Posterior vena cava (tissue), 2 donors: Measurements from ENCODE around the gene DARS1. TPM values are rescaled to one million over a fixed set of nuclear protein-coding genes. Genes with fewer than 3 reads are reported as not detected.
"Not testable (repeated sequence)": the region's sequence is repeated elsewhere in the genome, so short reads cannot be mapped to it uniquely, and the experiment has no call there.

ENCODE experiments used
- DNase-seq: peaks from one replicate; pipeline ENCODE4 v3.0.0-alpha.2; 2020; ENCODE audit warnings: low spot score
- intact Hi-C, 2 donors: fragments of 100-400 bp; cut with DNase I; formaldehyde crosslinking; loops; one replicate each; pipeline versions ENCODE4 v1.14.1 to v1.14.2; 2022 to 2023
- total RNA-seq, 2 donors: library from RNA; stranded (reverse); fragmentation: NEBNext Ultra II Directional; extraction: Animal tissue kit (Norgen Biotek cat#: 25700); gene quantifications; one replicate each; pipeline ENCODE4 v1.2.1, GENCODE V29; 2021
- donor health status: DM: yes; HTN: yes; CAD: no.
- donor health status: DM: yes; HTN: yes; CAD: no.

DARS1 gene
- total RNA-seq, 2 donors from 2014 or later: 52.7 to 85.2 TPM

- intact Hi-C loops: loop anchor here in 1 of 2 donors (10.0 kb wide), 1 partner anchor 1791 kb away; no protein-coding TSS in a partner anchor
- DNase-seq: no peak
Observed at GRCh38 chr2:135994281-135994680, 8.9 kb upstream of the DARS1 start.

GRCh38 chr2:135993421-135993820, 8.0 kb upstream of the DARS1 start:
- no peak for DNase-seq
- intact Hi-C loops: loop anchor here in 1 of 2 donors (10.0 kb wide), 1 partner anchor 1791 kb away; no protein-coding TSS in a partner anchor

DNA sequence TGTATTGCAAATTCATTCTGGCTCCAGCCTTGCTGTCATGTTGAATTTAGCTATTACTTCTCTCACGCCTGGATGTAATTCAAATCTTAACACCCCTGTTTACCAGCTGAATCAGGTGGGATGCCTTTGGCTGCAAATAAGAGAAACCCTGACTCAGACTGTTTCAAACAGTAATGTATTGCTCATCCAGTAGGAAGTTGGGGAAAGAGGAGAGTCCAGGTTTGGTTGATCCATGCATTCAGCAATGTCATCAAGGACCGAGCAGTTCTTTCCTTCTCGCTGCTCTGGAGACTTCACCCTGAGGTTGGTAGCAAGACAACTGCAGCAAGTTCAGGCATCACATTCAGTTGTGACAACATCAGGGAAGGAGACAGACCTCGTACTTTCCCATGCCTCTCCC, 6.4 kb upstream of the DARS1 start:
- intact Hi-C loops: loop anchor here in 1 of 2 donors (10.0 kb wide), 1 partner anchor 1793 kb away; no protein-coding TSS in a partner anchor
- DNase-seq: no peak

DNA sequence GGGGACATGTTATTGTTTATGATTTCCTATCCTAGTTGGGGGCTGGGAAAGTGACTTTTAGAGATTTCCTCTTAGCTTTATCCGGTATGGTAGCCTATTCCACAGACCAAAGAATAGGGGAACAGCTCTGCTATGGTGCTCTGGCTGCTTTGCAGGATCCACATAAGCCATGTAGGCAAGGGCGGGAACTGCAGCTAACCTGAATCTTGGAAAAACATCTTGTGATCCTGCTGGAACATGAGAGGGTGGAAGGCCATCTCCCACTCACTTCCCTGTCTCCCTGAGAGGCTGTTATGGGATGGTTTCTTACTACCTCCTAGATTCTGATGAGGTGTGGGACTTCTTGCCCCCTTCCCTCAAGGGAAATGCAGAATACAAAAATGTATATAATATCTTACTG, 2.0 kb upstream of the DARS1 start:
- no peak for DNase-seq
- intact Hi-C loops: no loop called here

- no peak for DNase-seq
- intact Hi-C loops: no loop called here
Observed at GRCh38 chr2:135986507-135986906, 1.1 kb upstream of the DARS1 start.

- DNase-seq: no peak
Observed at GRCh38 chr2:135985826-135986393, 484 bp upstream of the DARS1 start.

GRCh38 chr2:135984199-135985017, 1.0 kb downstream of the DARS1 start:
- intact Hi-C loops: no loop called here

More at GRCh38 chr2:135985826-135986393, 484 bp upstream of the DARS1 start:
- intact Hi-C loops: no loop called here

DNA sequence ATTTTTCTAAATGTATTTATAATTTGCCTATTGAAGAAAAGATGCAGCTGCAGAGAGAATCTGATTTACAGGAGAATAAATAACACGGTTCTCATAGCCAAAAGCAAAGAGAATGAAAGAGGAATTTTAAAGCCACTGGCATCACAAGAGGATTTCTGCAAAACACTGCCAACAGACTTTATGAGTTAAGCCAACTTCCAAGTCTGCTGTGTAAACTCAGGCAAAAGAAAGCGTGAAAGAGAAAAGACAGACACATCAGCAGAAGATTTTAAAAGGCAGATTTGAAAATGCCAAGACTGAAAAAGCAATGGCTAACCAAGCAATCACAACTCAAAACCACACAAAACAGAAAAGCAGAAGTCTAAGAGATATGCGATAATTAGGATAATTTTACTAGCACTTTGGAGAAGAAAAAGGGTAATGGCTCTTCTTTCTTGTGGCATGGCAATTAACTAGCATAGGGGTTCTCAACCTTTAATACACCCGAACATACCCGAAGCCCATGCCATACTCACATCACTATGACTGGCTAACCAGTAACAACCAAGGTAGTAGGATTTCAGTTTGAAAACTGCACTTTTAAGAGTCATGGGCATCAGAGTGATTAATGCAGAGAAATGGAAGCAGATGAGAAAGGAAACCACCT, 4.9 kb downstream of the DARS1 start:
- intact Hi-C loops: no loop called here

More at GRCh38 chr2:135984199-135985017, 1.0 kb downstream of the DARS1 start:
- DNase-seq: no peak

GRCh38 chr2:135975702-135976101, 9.7 kb downstream of the DARS1 start:
- intact Hi-C loops: no loop called here
- DNase-seq: no peak

More for the DNA sequence above, 4.9 kb downstream of the DARS1 start:
- no peak for DNase-seq

GRCh38 chr2:135974036-135974435, 11.4 kb downstream of the DARS1 start:
- DNase-seq: no peak
- intact Hi-C loops: no loop called here

DNA sequence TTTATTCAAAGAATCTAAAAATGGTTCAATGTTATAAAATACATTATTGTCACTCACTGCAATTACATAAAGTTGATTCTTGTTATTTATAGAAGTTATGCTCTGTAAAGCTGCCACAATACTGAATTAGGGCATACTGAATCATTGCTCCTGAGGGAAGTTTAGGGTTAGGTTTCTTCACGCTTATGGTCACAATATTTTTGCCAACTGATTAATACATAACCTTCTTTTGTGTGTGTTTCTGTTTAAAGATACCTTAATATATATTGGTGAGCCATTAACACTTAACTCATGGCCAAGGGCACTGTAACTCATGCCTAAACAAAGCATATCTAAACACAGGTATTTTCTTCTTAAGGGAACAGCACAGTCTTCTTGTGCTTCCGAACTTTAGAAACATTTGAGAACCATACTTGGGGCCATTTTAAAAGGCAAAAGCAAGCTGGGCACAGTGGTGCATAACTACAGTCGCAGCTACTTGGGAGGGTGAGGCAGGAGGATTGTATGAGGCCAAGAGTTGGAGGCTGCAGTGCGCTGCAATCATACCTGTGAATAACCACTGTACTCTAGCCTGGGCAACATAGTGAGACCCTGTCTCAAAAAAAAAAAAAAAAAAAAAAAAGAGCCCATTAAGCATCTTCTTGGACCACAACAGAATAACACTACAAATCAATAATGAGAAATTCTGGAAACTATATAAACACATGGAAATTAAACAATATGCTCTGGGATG, 15.6 kb downstream of the DARS1 start:
- intact Hi-C loops: no loop called here
- DNase-seq: no peak

- intact Hi-C loops: no loop called here
- DNase-seq: no peak
Observed at GRCh38 chr2:135965756-135966155, 19.7 kb downstream of the DARS1 start.

DNA sequence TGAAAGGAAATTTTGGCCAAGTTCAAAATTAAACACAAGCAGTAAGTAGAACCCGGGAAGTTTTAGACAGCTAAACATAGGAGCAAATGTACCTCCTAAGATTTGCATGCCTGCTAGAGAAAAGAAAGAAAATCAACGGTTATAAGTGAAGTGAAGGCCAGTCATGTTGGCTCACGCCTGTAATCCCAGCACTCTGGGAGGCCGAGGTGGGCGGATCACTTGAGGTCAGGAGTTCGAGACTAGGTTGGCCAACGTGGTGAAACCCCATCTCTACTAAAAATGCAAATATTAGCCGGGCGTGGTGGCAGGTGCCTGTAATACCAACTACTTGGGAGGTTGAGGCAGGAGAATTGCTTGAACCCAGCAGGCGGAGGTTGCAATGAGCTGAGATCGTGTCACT, 21.0 kb downstream of the DARS1 start:
- intact Hi-C loops, DNase-seq: not testable (repeated sequence)

DNA sequence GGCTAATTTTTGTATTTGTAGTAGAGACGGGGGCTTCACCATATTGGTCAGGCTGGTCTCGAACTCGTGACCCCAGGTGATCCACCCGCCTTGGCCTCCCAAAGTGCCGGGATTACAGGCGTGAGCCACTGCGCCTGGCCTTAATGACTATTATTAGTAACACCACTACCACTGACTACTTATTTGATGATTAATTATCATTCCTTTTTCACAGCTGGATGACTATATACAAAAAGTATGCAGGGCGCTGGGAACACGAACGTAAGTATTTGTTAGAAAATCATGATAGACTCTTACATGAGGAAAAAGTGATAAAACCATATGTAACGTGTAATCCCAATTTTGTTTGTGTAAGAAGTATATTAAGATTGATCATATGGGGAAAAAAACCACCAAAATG, 21.6 kb downstream of the DARS1 start:
- no peak for DNase-seq
- intact Hi-C loops: no loop called here

DNA sequence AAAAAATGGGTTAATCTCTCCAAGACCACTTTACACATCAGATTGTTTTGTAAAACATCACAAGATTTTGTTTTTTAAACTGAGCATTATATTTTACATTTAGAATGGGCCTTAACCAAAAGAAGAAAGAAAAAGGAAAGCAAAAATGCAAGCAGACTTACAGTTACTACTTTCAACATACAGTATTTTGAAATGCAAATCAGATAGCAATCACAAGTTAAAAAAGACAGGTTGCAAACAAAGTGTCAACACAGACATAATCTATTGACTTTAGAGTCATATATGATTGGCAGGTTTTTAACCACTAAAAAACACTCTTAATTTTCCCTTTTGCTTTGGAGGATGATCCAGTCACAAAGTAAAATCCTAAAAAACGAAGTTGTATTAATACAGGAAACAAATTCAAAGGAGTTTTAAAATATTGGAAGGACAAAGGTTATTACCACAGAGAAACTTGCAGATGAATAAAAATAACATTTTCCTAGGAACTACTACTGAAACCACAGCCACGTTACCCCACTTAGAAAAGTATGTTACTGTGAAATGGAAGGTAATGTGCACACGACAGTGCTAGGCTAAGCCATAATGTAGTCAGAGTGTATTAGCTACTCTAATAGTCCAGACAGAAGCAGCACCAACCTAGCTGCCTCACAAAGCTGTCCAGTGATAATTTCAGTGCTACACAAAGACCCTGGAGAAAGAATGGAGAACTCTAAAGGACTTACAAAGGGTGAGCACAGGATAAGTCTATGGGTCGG, 22.9 kb downstream of the DARS1 start:
- intact Hi-C loops: no loop called here

DNA sequence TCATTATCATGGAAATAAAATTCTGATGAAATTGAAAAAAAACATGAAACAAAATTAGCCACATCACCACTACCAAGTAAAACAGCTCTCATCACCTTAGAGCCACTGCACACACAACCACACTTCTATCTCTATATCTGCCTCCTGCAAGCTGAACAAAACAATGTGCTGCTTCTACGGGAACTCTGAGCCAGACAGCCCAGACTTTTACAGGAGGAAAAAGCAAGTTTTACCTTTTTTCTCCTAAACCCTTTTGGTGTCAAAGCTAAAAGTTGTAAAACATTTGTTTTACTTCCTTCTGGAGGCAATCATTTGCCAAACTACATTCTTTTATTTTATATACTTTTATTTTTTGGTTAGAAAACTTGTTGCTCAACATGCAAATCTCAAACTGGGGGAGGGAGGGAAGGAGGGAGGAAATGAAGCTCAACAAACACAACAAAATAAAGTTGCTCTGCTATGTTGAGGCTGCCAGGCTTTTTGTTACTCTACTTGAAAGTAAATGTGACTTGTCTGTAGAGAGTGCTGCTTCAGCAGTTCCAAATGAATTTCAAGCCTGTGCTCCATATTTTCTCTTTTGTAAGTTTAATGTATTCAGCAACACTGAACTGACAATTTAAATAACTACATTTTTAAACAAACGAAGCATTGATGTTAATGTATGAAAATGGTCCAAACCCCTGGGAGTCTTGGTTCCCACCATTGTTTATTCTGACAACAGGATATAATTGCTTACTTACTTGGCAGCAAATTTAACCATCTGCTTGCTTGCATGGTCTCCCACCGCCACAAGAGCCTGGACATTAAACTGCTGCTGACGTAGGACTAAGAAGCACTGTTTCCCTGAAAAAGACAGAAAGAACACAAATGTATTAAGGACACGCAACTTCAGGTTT, 24.5 kb downstream of the DARS1 start:
- intact Hi-C loops: no loop called here
- DNase-seq: no peak

More for the DNA sequence above, 22.9 kb downstream of the DARS1 start:
- no peak for DNase-seq

DNA sequence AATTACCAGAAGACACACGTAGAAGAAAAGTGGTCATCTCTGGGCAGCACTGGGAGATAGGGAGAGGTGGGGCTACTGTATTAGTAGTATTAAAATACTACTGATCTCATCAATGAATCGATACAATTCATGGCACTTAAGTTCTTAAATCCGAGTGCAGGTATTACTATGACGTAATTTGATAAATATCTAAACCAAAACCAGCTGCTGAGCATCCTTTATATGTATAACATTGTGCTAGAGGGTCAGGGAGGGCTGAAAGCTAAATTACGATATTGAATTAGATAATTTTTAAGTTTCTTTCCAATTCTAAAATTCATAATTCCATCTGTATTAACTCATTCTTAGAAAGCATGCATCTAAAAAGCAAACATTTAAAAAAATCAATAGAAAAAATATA, 25.3 kb downstream of the DARS1 start:
- intact Hi-C loops: no loop called here
- no peak for DNase-seq

DNA sequence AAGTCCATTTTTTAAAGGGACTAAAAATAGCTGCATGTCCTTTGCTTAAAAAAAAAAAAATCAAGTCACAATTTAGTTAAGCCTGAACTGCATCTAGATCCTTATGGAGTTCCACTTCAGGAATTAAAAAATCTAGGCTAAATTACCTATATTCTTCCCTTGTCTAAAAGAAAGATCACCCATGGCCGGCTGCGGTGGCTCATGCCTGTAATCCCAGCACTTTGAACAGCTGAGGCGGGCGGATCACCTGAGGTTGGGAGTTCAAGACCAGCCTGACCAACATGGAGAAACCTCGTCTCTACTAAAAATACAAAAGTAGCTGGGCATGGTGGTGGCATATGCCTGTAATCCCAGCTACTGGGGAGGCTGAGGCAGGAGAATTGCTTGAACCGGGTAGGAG, 26.5 kb downstream of the DARS1 start:
- intact Hi-C loops, DNase-seq: not testable (repeated sequence)
